HG02852 (cell line): Measurements from ENCODE around the gene MTARC2.

ENCODE experiments used
- ATAC-seq: cut with Tn5 transposase; IDR thresholded peaks from one replicate; pipeline ENCODE4 v1.9.1; 2021; ENCODE audit warnings: mild to moderate bottlenecking, moderate library complexity; ENCODE audit not compliant: unreplicated experiment

MTARC2 gene

DNA sequence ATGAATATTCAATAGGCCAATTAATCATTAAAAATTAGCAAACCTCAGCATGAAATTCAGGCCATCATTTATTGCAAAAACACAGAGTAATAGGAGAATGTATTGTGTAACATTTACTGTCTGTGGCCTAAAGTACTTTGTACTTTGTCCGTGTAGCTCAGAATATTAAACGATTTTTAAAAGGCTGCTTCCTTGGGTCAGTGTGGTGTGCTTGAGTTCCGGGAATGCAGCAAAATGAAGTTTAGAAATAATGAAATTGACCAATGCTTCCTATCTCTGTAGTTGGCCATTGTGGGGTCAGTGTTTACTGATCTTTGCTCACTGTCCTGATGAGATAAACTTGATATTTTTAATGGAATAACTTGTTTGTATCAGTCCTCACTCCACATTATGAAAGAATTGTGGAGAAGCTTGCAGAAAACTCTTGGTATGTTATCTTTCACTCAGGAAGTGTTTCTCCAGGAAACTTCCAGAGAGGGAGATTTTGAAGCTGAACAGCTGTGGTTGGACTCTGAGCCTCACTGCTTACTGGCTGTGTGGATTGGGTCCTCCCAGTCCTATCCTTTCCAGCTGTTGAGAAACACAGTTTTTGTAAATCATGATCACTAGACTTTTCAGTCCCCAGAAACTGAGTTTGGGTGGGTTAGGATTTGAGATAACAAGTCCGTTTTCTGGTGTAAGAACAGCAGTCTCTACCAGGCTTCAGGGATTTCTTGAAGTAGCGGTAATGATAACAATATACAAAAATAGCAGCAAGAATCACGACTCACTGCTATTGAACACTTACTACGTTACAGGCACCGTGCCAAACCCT is 19.4 kb downstream of the MTARC2 start:
- ATAC-seq, result no peak

DNA sequence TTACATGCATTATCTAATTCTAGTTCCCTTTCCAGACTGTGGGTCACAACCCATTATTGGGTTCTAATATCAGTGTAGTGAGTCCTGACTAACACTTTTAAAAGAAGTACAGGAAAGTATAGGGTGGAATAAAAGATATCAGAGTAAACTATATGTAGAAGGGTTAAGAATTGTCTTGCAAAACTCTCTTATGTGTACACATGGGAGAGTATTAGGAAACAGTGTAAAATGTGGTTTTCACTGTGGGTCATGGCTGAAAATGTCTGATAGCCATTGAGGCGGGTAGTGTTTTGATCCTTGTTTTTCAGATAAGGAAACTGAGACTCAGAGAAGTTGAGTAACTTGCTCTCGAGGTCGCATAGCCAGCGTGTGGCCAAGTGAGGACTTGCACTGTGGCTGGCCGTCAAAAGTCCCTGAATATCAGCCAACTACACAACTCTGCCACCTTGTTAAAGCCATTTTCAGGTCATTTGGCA is 20.0 kb downstream of the MTARC2 start:
- ATAC-seq, result no peak

DNA sequence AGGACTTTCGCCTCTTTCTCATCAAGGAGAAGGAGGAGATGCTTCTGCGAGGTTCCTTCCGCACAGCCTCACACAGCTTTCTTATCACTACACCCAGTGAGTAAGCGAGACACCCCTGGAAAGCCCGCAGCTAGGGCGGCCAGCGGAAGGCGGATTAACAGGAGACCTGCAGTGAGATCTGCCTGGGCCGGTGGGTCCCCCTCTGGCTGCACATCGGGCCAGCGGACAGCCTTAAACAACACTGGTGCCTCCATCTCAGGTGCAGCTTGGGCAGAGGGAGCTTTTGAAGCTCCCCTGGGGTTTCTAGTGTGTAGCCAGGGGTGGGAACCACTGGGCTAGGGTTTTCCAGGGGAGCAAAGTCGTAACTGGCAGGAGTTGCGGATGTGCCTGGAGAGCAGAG is 21.1 kb downstream of the MTARC2 start:
- no peak for ATAC-seq

DNA sequence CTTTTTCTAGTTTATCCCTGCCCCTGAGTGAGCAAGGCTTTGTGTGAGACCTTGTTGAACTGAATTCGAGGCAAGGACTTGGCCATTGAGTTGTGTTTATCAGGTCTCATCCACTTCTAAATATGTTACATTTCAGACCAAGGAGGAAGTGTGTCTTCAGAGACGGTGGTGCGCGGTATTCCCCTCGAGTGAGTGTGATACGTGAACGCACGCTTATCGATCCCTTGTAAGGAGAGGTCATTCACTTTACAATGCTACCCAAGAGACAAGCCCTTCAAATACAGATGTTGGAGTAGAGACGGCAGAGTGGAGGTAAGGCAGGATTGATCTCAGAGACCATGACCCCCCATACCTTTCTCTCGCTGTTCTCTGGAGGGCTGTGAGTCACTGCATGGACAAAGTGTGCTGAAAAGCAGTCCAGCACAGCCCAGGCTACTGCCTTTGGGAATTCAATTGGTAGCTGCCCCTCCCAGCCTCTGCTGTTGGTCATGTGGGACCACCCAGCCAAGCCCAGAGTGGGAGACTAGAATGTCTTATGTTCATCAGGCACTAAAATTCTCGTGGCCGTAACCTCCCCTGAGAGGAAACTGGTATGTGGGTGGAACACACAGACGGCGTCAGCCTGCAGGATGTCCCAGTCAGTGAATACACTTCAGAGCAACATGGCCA is 22.3 kb downstream of the MTARC2 start:
- peak; percentile 74 for ATAC-seq

DNA sequence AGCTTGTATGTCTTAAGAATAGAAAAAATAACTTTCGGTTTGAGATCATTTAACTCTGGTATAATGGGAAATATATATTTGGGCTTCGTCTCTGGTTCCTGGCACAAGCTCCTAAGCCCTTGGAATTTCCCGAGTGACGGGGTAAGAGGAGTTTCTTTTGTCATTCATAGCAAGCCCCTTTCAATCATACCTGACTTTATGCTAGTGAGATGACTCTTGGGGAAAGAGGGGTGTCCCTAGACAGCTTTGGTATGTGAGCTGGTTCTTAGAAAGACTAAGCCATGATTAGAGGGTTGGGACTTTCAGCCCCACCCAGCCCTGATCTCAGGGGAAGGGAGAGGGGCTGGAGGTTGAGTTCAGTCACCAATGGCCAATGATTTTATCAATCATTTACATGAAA is 24.7 kb downstream of the MTARC2 start:
- ATAC-seq, result no peak

DNA sequence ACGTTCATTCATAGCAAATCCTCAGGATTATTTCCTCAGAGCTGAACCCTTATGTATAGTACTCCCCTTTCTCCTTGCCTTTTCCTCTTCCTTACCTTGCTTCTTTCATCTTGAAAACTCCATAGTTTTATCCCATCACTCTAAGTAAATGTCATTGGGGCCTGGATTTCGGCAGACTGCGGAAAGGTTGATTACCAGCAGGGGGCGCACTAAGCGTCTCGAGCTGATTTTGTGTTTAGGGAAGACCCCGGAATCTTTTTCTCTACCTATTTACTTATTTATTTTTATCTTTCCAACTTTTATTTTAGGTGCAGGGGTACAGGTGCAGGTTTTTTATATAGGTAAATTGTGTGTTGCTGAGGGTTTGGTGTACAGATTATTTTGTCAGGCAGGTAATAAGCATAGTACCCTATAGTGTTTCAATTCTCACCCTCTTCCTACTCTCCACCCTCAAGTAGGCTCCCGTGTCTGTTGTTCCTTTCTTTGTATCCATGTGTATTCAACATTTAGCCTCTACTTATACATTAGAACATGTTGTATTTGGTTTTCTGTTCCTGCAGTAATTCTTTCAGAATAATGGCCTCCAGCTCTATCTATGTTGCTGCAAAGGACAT is 27.2 kb downstream of the MTARC2 start:
- ATAC-seq, result no peak

DNA sequence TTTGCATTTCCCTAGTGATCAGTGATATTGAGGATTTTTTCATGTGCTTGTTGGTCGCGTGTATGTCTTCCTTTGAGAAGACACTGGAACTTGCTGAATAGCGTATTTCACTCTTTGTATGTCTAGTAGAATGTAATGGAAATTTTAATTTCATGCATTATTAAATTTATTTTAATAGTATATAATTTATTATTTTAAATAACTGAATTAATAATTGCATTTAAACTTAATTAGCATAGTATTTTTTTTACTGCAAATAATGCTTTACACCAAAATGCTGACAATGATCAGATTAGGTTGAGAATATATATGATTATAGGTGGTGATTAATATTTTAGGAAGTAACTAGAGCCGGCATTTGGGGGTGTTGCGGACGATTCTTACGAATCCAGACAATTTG is 28.1 kb downstream of the MTARC2 start:
- ATAC-seq, result no peak

DNA sequence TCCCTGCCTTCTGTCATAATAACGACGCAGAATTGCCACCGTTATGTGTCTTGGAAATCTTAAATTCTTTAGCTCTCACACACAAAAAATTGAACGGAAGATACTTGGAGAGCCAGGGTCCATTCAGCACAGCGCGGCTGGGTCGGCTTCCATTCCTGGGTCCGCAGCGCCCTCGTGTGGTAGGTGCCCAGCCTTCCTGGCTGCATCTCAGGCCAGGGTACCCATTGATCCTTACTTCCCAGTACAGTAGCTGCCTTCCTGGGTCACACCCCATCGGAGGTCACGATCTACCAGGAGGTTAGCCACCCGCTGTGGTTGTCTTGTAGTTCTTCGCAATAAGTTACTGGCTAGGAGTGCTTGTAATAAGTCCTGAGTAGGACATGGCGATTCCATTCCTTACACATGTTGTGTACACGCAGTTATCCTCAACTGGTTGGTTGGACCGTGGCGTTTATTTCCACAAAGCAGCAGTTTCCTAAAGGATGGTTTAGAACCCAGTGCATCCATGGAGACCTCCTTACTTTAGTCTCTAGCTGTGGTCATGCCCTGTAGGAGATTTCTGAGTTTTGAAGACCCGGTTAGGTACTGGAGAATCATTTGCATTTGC is 28.7 kb downstream of the MTARC2 start:
- ATAC-seq, result peak; percentile 87

DNA sequence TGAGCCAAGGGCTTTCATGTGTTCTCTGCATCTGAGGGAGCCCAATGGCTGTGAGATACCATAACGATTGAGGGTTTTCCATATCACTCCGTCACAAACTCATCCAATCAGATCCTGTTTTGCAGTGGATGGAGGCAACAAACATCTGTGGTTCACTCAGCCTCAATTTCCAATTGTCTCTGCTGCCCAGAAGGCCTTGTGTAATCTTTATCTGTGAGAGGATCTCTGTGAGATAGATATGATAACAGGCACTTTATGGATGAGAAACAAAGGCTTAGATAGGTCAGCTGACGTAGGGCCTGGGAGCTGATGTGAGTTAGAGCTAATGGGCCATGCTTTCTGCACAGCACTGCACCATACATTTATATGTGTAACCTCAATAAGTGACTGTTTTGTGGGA is 35.3 kb downstream of the MTARC2 start:
- ATAC-seq, result no peak

DNA sequence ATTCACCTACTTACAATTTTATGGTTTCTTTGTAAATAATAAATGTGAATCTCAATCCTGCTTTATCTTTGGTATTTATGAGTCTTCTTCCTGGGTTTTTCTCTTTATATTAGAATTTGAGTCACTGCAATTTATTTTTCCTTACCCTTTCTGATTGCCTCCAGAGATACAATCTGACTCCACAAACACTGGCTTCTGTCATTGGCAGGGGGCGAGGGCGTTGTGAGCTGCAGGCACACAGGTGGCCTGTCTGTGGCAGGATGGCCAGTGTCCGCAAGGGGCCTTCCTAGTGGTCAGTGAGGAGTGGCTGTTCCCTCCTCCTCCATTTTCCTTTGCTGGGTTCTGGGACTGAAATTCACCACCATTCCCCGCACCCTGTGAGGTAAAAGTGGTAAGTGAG is 36.6 kb downstream of the MTARC2 start:
- ATAC-seq, result no peak

DNA sequence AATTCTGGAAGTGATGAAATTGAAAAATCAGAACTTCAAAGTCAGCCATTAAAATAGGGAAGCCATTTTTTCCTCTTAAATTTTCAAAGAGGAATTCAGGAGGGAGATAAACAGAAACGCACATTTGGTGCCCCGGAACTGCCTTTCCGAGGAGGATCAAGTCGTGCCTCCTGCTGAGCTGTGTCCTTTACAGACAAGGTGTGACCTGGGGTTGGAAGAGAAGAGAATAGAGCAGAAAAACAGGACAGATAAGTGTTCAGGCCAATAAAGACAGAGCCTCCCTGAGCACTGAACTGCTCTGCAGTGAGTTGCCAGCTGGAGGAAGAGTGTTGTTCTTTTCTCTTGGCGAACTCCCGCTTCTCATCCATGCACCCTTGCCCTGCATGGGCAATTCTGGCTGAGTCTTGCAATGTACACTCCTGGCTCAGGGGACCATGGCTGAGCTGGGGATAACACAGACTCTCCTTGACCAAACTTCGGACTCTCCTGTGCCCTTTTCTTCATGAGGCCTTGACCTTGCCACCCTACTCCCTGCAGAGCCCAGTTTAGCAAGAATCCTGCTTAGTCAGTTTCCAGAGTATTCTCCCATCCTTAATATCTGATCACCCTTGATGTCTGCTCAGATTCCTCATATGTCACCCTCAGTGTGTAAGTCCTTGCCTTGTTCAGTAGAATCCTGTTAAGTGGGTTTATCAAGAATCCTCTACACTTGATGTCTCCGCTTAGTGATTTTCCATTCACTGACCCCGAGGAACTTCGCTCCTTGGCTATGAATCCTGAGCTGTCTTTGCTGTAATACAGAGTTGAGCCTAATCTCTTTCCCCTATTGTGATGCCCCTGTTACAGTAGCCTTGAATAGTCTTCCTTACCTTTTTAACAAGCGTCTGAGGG is 37.3 kb downstream of the MTARC2 start:
- ATAC-seq, result no peak

DNA sequence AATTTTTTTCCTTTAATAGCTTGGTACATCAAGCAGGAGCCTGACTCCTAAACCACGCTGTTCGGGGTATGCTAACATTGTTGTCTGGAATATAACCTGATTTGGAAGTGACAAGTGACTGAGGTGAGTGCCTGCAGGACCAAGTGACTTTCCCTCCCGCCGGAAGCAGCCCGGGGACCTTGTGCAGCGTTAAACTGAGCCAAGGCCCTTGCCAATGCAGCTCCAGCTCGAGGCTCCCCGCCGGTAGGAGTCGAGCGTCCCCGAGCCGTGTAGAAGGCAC is 37.9 kb downstream of the MTARC2 start:
- peak; percentile 8 for ATAC-seq

DNA sequence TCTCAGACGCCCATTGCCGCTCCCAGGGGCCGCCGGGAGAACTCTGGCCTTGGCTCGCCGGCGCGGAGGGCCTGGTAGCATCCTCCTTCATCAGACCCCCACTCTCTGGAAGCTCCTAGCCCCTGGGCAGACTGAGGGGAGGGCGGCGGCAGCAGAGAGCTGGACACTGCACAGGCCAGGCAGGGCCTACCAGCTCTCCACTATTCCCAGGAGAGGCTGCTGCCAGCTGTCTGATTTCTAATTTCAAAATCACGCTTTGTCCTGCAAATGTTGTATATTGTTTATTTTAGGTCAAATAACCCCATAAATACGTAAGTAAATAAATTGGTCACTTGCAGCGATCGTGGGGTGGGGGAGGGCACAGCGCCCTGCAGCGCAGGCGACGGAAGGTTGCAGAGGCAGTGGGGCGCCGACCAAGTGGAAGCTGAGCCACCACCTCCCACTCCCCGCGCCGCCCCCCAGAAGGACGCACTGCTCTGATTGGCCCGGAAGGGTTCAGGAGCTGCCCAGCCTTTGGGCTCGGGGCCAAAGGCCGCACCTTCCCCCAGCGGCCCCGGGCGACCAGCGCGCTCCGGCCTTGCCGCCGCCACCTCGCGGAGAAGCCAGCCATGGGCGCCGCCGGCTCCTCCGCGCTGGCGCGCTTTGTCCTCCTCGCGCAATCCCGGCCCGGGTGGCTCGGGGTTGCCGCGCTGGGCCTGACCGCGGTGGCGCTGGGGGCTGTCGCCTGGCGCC is 38.4 kb downstream of the MTARC2 start, which contains the start of gene MTARC1:
TSS of gene MTARC1 (plus strand) at position 577 of the 732 bp plus-strand sequence. CDS start at position 609, 32 bp downstream.
- peak; percentile 63 for ATAC-seq

DNA sequence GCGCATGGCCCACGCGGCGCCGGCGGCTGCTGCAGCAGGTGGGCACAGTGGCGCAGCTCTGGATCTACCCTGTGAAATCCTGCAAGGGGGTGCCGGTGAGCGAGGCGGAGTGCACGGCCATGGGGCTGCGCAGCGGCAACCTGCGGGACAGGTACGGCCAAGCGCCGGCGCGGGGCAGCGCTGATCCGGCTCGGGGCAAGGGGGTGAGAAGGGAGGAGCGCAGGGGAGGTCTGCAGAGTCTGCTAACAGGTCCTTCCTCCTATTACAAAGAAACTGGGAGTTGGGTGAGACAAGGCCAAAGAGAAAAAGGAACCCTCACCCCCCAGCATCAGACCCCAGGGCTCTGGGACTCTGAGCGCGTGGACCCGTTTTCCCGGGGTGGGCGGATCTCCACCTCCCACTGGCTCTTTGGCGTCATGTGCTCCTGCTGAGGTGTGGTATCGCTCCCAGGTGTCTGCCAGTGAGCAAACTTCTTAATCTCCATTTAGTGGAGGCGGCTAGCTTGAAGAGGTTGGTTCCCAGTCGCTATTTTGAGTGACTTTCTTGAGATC is 39.0 kb downstream of the MTARC2 start:
- peak; percentile 33 for ATAC-seq

DNA sequence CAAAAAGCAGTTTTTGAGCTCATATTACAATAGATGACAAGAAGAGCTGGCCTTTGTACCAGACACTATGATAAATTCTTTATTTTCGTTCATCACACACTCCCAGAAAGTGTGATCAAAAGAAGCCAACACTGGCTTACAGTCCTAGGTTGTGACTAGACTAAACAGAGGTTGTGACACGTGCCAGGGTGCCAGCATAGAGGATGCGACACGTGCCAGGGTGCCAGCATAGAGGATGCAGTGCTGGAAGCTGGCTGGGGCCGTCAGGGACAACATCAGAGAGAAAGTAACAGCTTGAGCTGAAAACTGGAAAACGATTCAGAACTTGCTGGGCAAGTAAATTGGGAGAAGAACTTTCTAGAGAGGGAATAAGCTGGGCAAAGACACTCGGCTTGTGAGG is 40.8 kb downstream of the MTARC2 start:
- ATAC-seq, result no peak

DNA sequence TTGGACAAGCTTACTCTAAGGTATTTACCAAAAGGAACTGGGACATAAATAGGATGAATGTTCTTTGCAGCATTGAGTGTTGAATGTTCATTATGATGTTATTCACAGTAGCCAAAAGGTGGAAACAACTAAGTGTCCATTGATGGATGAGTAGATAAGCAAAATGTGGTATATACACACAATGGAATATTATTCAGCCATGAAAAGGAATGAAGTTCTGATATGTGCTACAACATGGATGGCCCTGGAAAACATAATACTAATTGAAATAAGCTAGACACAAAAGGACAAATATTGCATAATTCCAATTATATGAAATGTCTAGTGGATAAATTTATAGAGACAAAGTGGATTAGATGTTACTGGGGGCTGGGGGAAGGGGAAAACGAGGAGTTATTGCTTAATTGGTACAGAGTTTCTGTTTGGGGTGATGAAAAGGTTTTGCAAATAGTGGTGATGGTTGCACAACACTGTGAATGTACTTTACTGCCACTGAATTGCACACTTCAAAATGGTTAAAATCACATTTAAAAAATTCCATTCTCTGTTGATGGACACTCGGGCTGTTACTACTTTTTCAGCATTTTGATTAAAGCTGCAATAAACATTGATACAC is 41.5 kb downstream of the MTARC2 start:
- ATAC-seq, result no peak

DNA sequence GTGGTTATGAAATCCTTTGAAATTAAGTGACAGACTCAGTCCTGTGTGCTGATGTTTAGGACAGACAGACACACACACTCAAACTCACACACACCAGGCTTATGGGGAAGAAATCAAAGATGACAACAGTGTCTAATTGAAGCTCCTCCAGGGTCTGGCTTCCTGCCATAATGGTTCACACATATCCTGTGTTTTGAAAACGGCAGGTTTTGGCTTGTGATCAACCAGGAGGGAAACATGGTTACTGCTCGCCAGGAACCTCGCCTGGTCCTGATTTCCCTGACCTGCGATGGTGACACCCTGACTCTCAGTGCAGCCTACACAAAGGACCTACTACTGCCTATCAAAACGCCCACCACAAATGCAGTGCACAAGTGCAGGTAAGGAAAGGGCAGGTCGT is 43.2 kb downstream of the MTARC2 start:
- no peak for ATAC-seq

DNA sequence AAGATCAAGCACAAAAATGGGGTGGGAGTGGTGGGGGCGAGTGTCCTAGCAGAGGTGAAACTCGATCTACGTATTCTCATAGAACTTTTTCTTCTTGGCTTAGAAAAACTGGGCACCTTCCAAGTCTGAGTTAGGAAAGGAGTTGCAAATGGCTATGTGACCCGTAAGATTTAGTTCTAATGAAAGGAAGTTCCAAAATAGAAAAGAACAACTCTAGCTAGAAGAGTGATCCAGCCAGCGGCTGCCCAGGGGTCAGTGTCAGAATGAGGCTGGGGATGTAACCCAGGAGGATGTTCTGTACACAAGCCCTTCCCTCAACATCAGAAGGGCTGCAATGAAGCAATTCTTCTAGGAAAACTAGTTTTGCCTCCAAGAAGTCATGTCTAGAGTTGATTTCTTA is 43.8 kb downstream of the MTARC2 start:
- no peak for ATAC-seq

DNA sequence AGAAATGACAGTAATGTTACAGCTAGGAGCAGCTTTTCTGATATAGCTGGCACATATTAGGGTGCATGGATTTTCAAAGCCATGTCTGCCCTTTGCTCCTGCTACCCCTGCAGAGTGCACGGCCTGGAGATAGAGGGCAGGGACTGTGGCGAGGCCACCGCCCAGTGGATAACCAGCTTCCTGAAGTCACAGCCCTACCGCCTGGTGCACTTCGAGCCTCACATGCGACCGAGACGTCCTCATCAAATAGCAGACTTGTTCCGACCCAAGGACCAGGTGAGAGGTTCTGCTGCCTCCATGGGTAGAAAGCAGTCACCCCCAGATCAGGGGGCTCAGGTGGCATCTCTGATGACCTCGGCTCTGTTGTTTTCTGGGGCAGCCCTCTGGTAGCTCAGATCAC is 48.4 kb downstream of the MTARC2 start:
- ATAC-seq, result no peak
